ENCODE results near the gene RAP1A. TPM values are rescaled to one million over a fixed set of nuclear protein-coding genes. Genes with fewer than 3 reads are reported as not detected.

RAP1A gene
- total RNA-seq, 1 experiment from 2014 or later = 50.9 TPM

- Histone ChIP-seq H3K27ac (ENCODE audit: low read depth, low read length, poor library complexity, severe bottlenecking) (no peak overlapping the region), H3K9me3 (ENCODE audit: low read depth, low read length, poor library complexity, severe bottlenecking) (no peaks in the 10 kb centered on the region), H3K4me1 (ENCODE audit: insufficient read depth, low read length, poor library complexity, severe bottlenecking) (no peaks in the 10 kb centered on the region), H3K27me3 (replicated peaks; ENCODE audit: insufficient read depth, low read depth, low read length, poor library complexity) (no peaks in the 10 kb centered on the region), H3K4me3 (ENCODE audit: low read depth, low read length, poor library complexity, severe bottlenecking) (no peak overlapping the region), H3K36me3 (ENCODE audit: insufficient read depth, low read length, poor library complexity, severe bottlenecking) (no peaks in the 10 kb centered on the region)
- ChIA-PET POLR2A (ENCODE audit: low non-redundant PET) (no interaction called here), CTCF (no interaction called here)
- intact Hi-C loops (cut with micrococcal nuclease; ENCODE audit: unreplicated experiment) = no loop called here
- TF ChIP-seq EZH2 (IDR thresholded peaks at IDR 0.05; ENCODE audit: borderline replicate concordance, low read depth, low read length, poor library complexity, severe bottlenecking) (no peak), CTCF (conservative IDR thresholded peaks at IDR 0.05; ENCODE audit: low read depth, low read length) (no peak)
- DNase-seq (ENCODE audit: low spot score) = peak; percentile 15
- no TSS peak for BruUV-seq (replicated peaks)
Observed at GRCh38 chr1:111582644-111583618, 36.7 kb upstream of the RAP1A start.

- Histone ChIP-seq H3K27me3 (replicated peaks; ENCODE audit: insufficient read depth, low read depth, low read length, poor library complexity) (no peaks in the 10 kb centered on the region), H3K4me3 (ENCODE audit: low read depth, low read length, poor library complexity, severe bottlenecking) (no peak overlapping the region), H3K4me1 (ENCODE audit: insufficient read depth, low read length, poor library complexity, severe bottlenecking) (no peaks in the 10 kb centered on the region), H3K27ac (ENCODE audit: low read depth, low read length, poor library complexity, severe bottlenecking) (no peak overlapping the region), H3K36me3 (ENCODE audit: insufficient read depth, low read length, poor library complexity, severe bottlenecking) (no peaks in the 10 kb centered on the region), H3K9me3 (ENCODE audit: low read depth, low read length, poor library complexity, severe bottlenecking) (no peaks in the 10 kb centered on the region)
- no peak for DNase-seq (ENCODE audit: low spot score)
- BruUV-seq (replicated peaks) = no TSS peak
- TF ChIP-seq EZH2 (IDR thresholded peaks at IDR 0.05; ENCODE audit: borderline replicate concordance, low read depth, low read length, poor library complexity, severe bottlenecking) (no peak), CTCF (conservative IDR thresholded peaks at IDR 0.05; ENCODE audit: low read depth, low read length) (no peak)
- intact Hi-C loops (cut with micrococcal nuclease; ENCODE audit: unreplicated experiment) = no loop called here
- ChIA-PET CTCF (no interaction called here), POLR2A (ENCODE audit: low non-redundant PET) (no interaction called here)
Observed at GRCh38 chr1:111585447-111586086, 34.0 kb upstream of the RAP1A start.

GRCh38 chr1:111586112-111586511 lies 33.5 kb upstream of the RAP1A start:
- BruUV-seq (replicated peaks) = no TSS peak
- intact Hi-C loops (cut with micrococcal nuclease; ENCODE audit: unreplicated experiment) = no loop called here
- no peaks in the 10 kb centered on the region for H3K27me3 ChIP-seq (replicated peaks; ENCODE audit: insufficient read depth, low read depth, low read length, poor library complexity)
- POLR2A ChIA-PET (ENCODE audit: low non-redundant PET) = no interaction called here
- no peak overlapping the region for H3K27ac ChIP-seq (ENCODE audit: low read depth, low read length, poor library complexity, severe bottlenecking)
- no peak overlapping the region for H3K4me3 ChIP-seq (ENCODE audit: low read depth, low read length, poor library complexity, severe bottlenecking)
- TF ChIP-seq EZH2 (IDR thresholded peaks at IDR 0.05; ENCODE audit: borderline replicate concordance, low read depth, low read length, poor library complexity, severe bottlenecking) = no peak
- CTCF ChIA-PET = no interaction called here
- H3K4me1 ChIP-seq (ENCODE audit: insufficient read depth, low read length, poor library complexity, severe bottlenecking) = no peaks in the 10 kb centered on the region
- H3K36me3 ChIP-seq (ENCODE audit: insufficient read depth, low read length, poor library complexity, severe bottlenecking) = no peaks in the 10 kb centered on the region
- DNase-seq (ENCODE audit: low spot score) = no peak
- H3K9me3 ChIP-seq (ENCODE audit: low read depth, low read length, poor library complexity, severe bottlenecking) = no peaks in the 10 kb centered on the region

All from A673 (cell line).